CD4-positive, alpha-beta T cell (primary cell): ENCODE measurements around the gene WNK1. TPM values are rescaled to one million over a fixed set of nuclear protein-coding genes. Genes with fewer than 3 reads are reported as not detected.
"Not testable (repeated sequence)": the region's sequence is repeated elsewhere in the genome, so short reads cannot be mapped to it uniquely, and the experiment has no call there.

Experiments used
- ATAC-seq: fragments of 200-7000 bp; cut with Tn5 transposase; one replicate; pipeline ENCODE4 v1.10.0; 2022; ENCODE audit warnings: mild to moderate bottlenecking; ENCODE audit not compliant: poor library complexity
- CTCF ChIA-PET: fragments of 350-600 bp; sonication (Branson Sonifier 250); formaldehyde crosslinking; loops from one replicate; lab custom pipeline; 2021; ENCODE audit warnings: antibody characterized with exemption, inconsistent platforms; lab: Charles Lee
- POLR2A ChIA-PET: fragments of 350-600 bp; sonication (Branson Sonifier 250); formaldehyde crosslinking; loops from one replicate; lab custom pipeline; 2021; ENCODE audit warnings: antibody characterized with exemption, inconsistent platforms; lab: Charles Lee
- DNase-seq, 14 experiments: peaks; one replicate each; pipeline ENCODE4 v3.0.0-alpha.2; 2013 to 2020; ENCODE audit warnings: mixed read lengths in 2 of 14
- H3K27ac ChIP-seq, 2 donors: one replicate each; pipeline versions ENCODE4 v1.5.1 to v1.7.0; 2013; ENCODE audit warnings: low read length in 2 of 2, low read depth in 1 of 2, mild to moderate bottlenecking in 1 of 2
- H3K27me3 ChIP-seq, 2 experiments: 1 replicate in 1 of 2; 2 replicates in 1 of 2; pipeline versions ENCODE4 v1.6.1 to v1.7.0; 2013; ENCODE audit warnings: low read length in 2 of 2, control low read depth in 1 of 2, mild to moderate bottlenecking in 1 of 2, moderate library complexity in 1 of 2; ENCODE audit not compliant: insufficient read depth in 2 of 2, control insufficient read depth in 1 of 2
- H3K36me3 ChIP-seq: one replicate; pipeline ENCODE4 v1.6.1; 2013; ENCODE audit warnings: low read length, control low read depth; ENCODE audit not compliant: insufficient read depth
- H3K4me1 ChIP-seq: one replicate; pipeline ENCODE4 v1.6.1; 2013; ENCODE audit warnings: low read length, control low read depth; ENCODE audit not compliant: insufficient read depth
- H3K4me3 ChIP-seq: one replicate; pipeline ENCODE4 v1.5.1; 2013; ENCODE audit warnings: mild to moderate bottlenecking, low read length, moderate library complexity
- H3K9me3 ChIP-seq, 2 experiments: 1 replicate in 1 of 2; 2 replicates in 1 of 2; pipeline versions ENCODE4 v1.6.1 to v1.7.0; 2013; ENCODE audit warnings: low read length in 2 of 2, mild to moderate bottlenecking in 2 of 2, control low read depth in 1 of 2, moderate library complexity in 1 of 2; ENCODE audit not compliant: control insufficient read depth in 1 of 2, insufficient read depth in 1 of 2
- H3K27ac Mint-ChIP-seq: one replicate; pipeline ENCODE4 v1.8.0; 2020; ENCODE audit warnings: mixed read lengths
- H3K27me3 Mint-ChIP-seq: one replicate; pipeline ENCODE4 v1.8.0; 2021; ENCODE audit warnings: mixed read lengths
- H3K36me3 Mint-ChIP-seq: one replicate; pipeline ENCODE4 v1.8.0; 2021; ENCODE audit warnings: low read depth, mixed read lengths
- H3K4me1 Mint-ChIP-seq: one replicate; pipeline ENCODE4 v1.8.0; 2021; ENCODE audit warnings: low read depth, mixed read lengths
- H3K4me3 Mint-ChIP-seq: one replicate; pipeline ENCODE4 v1.8.0; 2020; ENCODE audit warnings: mild to moderate bottlenecking, mixed read lengths
- H3K9me3 Mint-ChIP-seq: one replicate; pipeline ENCODE4 v1.8.0; 2020; ENCODE audit warnings: mixed read lengths
- intact Hi-C, 2 experiments: fragments of 100-400 bp; cut with DNase I in 1 of 2; cut with micrococcal nuclease in 1 of 2; formaldehyde crosslinking; loops; one replicate each; pipeline versions ENCODE4 v1.15.1 to v1.9.0; 2023 to 2025; cut with DNase I, micrococcal nuclease
- polyA plus RNA-seq, 2 donors: library from polyadenylated mRNA; unstranded; fragments of 120-200 nt; gene quantifications; one replicate each; pipeline ENCODE4 v1.2.1, GENCODE V29; 2013
- total RNA-seq, 174 experiments: library from RNA in 2 of 174; stranded (reverse) in 2 of 174; gene quantifications; one replicate each; pipeline ENCODE4 v1.2.3 and lab custom pipeline; 2021 to 2026
- TF ChIP-seq, protein P1 (sequence below): fragments of 200-600 bp; IDR thresholded peaks from one replicate; pipeline ENCODE4 v1.8.0; 2022; ENCODE audit warnings: antibody characterized with exemption, mild to moderate bottlenecking

WNK1 gene
- total RNA-seq (100 to 1,000 TPM; 193 to 198 TPM), total RNA-seq (lab: John Stamatoyannopoulos, UW) (166 to 850 (median 305) reads per million in 172 experiments)
- polyA plus RNA-seq (2013, experiment 1 of 2), result 109 TPM
- polyA plus RNA-seq (2013, experiment 2 of 2), result 145 TPM

DNA sequence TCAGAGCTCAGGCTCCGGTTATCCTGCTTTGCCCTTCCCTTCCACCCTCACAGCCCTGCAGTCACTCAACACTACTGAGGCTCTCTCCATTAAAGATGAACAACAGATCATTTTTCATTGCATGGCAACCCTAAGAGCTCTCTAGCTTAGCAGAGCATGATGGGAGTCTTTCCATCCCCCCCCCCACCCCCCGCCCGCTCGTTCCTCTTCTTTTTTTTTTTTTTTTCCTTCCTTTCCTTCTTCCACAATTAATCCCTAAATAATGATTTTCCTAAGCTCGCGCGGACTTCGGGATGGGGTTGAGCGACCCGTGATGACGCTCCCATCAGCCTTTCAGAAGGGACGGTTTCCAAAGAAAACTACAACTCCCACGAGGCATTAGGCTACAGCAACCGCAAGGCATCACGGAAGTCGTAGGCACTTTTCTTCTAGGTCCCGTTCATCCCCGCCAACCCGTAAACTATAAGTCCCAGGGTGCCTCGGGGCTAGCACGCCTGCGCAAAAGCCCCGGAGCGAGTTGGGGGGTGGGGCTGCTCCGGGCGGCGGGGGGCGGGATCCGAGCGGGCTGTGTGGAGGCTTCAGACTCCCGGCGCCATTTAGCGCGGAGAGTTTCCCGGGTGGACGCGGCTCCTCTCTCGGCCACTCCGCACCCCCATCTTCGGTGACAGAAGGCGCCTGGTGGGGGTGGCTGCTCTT lies at the start of gene WNK1:
WNK1 (plus strand) TSS at position 581 of the 696 bp plus-strand sequence. CDS start 987 bp downstream, outside the sequence.
- peak within 1 kb of the TSS; percentile 90 for H3K4me3 ChIP-seq
- no peaks in the 10 kb centered on the region for H3K27me3 ChIP-seq
- intact Hi-C loops, result loop anchor here (1.0 to 10.0 kb wide), 9 partner anchors 23 to 843 kb away; partner anchors contain the start of gene FBXL14 (in 1 of the 2)
- ChIA-PET POLR2A (interaction anchor here (0.6 to 6.3 kb wide), 38 partner anchors 10 to 841 kb away, joined by 3 to 166 read pairs (median 7); partner anchors contain the start of genes NINJ2 and RAD52), CTCF (interaction anchor here (0.8 to 3.3 kb wide), 27 partner anchors 9 to 300 kb away, joined by 3 to 35 read pairs (median 7); partner anchors contain the start of gene RAD52)
- Mint-ChIP-seq H3K27me3 (no peaks in the 10 kb centered on the region), H3K4me3 (peak within 1 kb of the TSS; percentile 95), H3K27ac (peak within 1 kb of the TSS; percentile 87), H3K4me1 (peaks cover 19% of the 10 kb centered on the region), H3K9me3 (no peaks in the 10 kb centered on the region), H3K36me3 (peaks cover 22% of the 10 kb centered on the region)
- no peaks in the 10 kb centered on the region for H3K9me3 ChIP-seq
- H3K27ac ChIP-seq, result peak within 1 kb of the TSS; percentile 86 to 87
- peaks cover 23% of the 10 kb centered on the region for H3K4me1 ChIP-seq
- peak; percentile 95 to 99 (median 98) for DNase-seq
- no peaks in the 10 kb centered on the region for H3K36me3 ChIP-seq
- TF ChIP-seq, protein P1, sequence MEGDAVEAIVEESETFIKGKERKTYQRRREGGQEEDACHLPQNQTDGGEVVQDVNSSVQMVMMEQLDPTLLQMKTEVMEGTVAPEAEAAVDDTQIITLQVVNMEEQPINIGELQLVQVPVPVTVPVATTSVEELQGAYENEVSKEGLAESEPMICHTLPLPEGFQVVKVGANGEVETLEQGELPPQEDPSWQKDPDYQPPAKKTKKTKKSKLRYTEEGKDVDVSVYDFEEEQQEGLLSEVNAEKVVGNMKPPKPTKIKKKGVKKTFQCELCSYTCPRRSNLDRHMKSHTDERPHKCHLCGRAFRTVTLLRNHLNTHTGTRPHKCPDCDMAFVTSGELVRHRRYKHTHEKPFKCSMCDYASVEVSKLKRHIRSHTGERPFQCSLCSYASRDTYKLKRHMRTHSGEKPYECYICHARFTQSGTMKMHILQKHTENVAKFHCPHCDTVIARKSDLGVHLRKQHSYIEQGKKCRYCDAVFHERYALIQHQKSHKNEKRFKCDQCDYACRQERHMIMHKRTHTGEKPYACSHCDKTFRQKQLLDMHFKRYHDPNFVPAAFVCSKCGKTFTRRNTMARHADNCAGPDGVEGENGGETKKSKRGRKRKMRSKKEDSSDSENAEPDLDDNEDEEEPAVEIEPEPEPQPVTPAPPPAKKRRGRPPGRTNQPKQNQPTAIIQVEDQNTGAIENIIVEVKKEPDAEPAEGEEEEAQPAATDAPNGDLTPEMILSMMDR, result no peak
- ATAC-seq, result peak; percentile 71

DNA sequence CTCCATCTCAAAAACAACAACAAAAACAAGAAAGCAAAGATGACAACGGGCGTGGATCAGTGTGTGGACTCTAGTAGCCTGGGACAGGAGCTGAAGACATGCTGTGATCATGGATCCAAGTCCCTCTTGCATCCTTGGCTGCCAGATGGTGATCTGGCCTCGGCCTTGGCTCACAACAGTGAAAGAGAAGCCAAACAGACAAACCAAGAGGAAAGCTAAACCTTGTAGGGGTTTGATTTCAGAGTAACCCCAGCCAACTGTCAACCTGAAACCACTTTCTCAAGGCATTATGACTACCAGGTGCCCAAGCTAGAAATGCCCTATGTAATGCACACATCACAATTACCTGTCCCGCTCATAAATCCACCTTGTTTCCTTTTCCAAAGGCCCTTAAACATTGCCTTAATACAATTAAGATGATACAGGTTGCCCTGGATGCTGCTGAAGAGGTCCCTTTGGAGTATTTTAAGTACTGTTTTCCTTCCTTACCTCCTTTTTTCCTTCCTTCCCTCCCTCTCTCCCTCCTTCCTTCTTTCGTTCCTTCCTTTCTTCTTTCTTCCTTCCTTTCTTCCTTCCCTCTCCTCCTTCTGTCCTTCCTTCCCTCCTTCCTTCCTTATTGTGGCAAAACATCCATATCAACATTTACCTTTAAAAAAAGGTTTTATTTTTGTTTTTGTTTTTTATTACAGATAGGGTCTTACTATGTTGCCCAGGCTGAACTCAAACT lies 47.7 kb upstream of the WNK1 start:
- ChIA-PET CTCF (no interaction called here), POLR2A (interaction anchor here (0.9 to 1.3 kb wide), 2 partner anchors 19 to 48 kb away, joined by 3 to 4 read pairs; partner anchors contain the start of gene WNK1)
- DNase-seq, result no peak
- H3K4me3 Mint-ChIP-seq, result no peak overlapping the region
- Histone ChIP-seq H3K36me3 (no peaks in the 10 kb centered on the region), H3K4me3 (no peak overlapping the region), H3K4me1 (peaks cover 3% of the 10 kb centered on the region), H3K9me3 (no peaks in the 10 kb centered on the region), H3K27me3 (no peaks in the 10 kb centered on the region), H3K27ac (no peak overlapping the region)
- no peak overlapping the region for H3K27ac Mint-ChIP-seq
- intact Hi-C loops, result no loop called here
- TF ChIP-seq, protein P1, result no peak
- H3K4me1 Mint-ChIP-seq, result peaks cover 16% of the 10 kb centered on the region
- H3K27me3 Mint-ChIP-seq, result no peaks in the 10 kb centered on the region
- no peaks in the 10 kb centered on the region for H3K9me3 Mint-ChIP-seq
- no peak for ATAC-seq
- H3K36me3 Mint-ChIP-seq, result no peaks in the 10 kb centered on the region

DNA sequence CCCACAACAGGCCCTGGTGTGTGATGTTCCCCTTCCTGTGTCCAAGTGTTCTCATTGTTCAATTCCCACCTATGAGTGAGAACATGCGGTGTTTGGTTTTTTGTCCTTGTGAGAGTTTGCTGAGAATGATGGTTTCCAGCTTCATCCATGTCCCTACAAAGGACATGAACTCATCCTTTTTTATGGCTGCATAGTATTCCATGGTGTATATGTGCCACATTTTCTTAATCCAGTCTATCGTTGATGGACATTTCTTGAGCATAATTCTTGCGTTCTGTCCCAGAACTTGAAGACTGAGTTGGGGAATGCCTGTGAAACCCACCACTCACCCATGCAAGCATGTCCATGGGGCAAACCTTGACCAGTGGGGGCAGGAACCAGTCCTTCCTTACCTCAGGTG lies 44.3 kb upstream of the WNK1 start:
- ATAC-seq, DNase-seq, H3K9me3 ChIP-seq, H3K27me3 Mint-ChIP-seq, intact Hi-C loops, H3K36me3 Mint-ChIP-seq, H3K27ac Mint-ChIP-seq, H3K9me3 Mint-ChIP-seq, H3K27ac ChIP-seq, H3K4me1 Mint-ChIP-seq, H3K4me3 Mint-ChIP-seq, POLR2A ChIA-PET, H3K27me3 ChIP-seq, CTCF ChIA-PET, H3K4me3 ChIP-seq, H3K36me3 ChIP-seq, H3K4me1 ChIP-seq: not testable (repeated sequence)
